GM21360 (cell line): ENCODE results near the gene NEGR1.
"Not testable (repeated sequence)": the region's sequence is repeated elsewhere in the genome, so short reads cannot be mapped to it uniquely, and the experiment has no call there.

ENCODE experiments used
- ATAC-seq: cut with Tn5 transposase; IDR thresholded peaks from one replicate; pipeline ENCODE4 v1.9.1; 2021; ENCODE audit warnings: mild to moderate bottlenecking, moderate library complexity; ENCODE audit not compliant: unreplicated experiment

NEGR1 gene

DNA sequence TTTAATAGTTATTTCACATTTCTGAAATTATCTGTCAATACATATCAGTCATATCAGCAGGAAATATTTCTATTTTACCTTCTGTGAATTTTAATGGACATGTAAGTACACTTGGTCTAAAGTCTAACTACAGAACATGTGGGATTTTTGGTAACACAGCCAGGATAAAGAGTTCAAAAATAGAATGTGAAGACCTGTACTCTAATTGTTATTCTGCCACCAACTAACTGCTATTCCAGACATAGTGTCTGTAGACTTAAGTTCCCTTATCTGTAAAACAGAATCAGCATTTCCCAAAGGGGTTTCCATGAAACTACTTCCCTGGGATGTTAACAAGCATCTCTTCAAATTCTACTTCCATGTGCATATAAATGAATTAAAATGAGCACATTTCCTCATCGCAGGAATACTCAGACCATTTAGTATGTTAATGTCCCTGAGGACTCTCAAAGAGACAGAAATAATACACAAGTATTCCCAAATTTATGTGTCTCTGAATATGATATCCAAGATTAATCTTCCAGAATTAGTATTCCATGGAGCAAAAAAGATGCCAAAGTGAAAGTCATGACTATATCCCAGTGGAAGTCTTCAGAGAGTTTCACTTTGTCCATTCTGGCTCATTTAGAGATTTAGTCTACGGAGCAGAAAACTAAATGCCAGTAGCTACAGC, 325.6 kb downstream of the NEGR1 start:
- ATAC-seq: no peak

GRCh38 chr1:71950579-71950978, 331.8 kb downstream of the NEGR1 start:
- no peak for ATAC-seq

GRCh38 chr1:71949681-71950080, 332.7 kb downstream of the NEGR1 start:
- ATAC-seq: no peak

GRCh38 chr1:71948561-71948960, 333.8 kb downstream of the NEGR1 start:
- no peak for ATAC-seq

DNA sequence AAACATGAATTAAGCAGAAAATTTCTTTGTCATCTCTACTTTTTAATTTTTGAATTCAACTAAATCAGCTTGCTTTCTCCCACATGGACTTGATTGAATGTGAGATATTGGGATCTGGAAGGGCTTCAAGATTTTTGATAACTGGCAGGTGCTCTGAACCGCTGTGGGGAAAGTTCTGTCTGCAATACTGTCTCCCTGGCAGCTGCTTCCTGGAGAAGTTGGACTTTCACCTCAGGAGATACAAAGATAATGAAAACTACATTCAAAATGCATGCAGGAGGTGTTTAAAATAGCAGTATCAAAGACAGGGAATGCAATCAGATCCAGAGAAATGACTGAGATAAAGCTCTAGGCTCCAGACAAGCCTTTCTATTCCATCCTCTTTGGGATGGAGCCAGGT, 338.3 kb downstream of the NEGR1 start:
- ATAC-seq: no peak

- no peak for ATAC-seq
Observed at GRCh38 chr1:71940261-71940660, 342.1 kb downstream of the NEGR1 start.

- ATAC-seq: no peak
Observed at GRCh38 chr1:71930511-71930910, 351.8 kb downstream of the NEGR1 start.

DNA sequence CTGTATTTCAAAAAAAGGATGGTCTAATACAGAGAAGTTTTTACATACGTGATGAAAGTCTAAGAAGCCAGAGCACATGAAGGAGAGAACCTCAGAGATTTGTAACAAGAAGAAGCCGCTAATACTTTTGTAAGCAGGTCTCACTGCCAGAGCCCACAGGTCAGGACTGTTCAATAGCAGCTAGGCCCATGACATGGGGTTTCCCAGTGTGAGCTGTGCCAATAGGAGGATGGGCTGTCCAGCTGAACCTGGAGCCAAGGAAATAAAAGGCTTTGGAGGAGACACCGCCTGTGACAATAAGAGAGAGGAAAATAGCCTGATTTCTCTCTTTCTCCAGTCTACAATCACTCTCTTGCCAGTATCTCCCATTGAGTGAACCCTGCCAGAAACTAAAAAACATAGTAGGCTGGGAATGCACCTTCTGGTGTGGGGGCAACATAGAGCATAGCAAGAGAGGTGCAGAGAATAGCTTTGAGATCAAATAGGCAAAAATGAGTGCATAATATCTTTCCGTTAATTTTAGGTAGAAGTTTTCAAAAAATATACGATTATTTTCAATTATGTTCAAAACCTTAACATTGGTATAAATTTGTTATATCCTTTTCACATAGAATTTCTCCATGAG, 360.3 kb downstream of the NEGR1 start:
- ATAC-seq: no peak

DNA sequence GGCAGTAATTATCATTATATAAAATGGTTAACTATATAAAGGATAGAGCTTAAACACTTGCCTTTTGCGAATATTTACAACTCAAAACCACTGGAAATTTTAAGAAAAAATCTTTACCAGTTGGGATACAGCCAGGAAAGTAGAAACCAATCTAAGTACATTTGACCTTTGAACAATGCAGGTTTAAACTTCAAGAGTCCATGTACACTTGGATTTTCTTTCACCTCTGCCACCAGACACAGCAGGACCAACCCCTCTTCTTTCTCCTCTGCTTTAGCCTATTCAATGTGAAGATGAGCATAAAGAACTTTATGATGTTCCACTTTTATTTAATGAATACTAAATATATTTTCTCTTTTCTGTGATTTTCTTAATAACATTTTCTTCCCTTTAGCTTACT, 361.1 kb downstream of the NEGR1 start:
- ATAC-seq: no peak

- ATAC-seq: no peak
Observed at GRCh38 chr1:71920556-71920955, 361.8 kb downstream of the NEGR1 start.

DNA sequence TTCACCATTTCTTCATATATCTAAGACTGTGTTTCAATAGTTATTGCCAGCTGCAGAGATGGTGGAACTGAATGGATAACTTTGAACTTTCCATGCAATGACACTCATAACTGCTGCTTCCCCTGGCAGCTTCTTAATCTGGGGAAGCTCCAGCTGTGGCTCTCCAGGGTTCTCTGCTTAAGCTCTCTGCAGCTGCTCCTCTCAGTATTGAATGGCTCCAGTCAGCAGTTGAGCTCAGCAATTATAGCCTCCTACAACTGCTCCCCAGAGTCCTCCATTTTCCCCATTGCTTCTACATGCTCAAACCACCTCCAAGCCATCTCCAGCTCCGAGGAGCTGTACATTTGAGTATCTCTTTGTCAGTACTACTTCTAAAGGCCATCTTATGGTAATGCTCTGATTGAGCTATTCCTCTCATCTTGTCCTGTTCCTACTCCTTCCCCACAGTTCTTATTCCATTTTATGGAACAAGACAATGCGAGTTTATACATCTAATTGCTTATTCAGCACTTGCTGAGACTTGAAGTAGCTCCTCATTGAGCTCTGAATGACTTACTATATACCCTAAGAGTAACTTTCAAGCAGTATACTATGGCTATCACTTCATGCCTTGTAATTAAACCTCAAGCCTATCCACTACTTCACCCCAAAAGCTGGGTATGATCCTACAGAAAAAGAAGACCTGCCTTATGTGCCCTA, 362.4 kb downstream of the NEGR1 start:
- ATAC-seq: no peak

- no peak for ATAC-seq
Observed at GRCh38 chr1:71918630-71919029, 363.7 kb downstream of the NEGR1 start.

DNA sequence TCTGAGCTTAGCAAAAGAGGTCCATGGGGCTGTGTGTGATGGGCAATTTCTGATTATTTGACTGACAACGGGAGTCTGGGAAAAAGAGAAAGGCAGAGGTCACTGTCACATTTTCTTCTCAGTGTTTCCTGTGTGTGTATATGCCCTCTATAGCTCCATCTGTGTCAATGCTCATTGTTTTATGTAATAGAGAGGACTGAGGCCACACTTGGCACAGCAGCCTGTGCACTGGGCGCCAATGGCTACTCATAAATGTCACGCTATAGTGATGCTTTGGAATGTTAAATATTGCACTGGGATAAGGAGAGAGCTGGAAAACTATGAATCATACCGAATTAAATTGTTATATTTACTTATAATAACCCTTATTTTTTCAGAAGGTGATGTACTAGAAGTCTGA, 365.4 kb downstream of the NEGR1 start:
- no peak for ATAC-seq

- no peak for ATAC-seq
Observed at GRCh38 chr1:71914626-71915025, 367.7 kb downstream of the NEGR1 start.

GRCh38 chr1:71908871-71909390, 373.4 kb downstream of the NEGR1 start:
- no peak for ATAC-seq

GRCh38 chr1:71908303-71908702, 374.0 kb downstream of the NEGR1 start:
- ATAC-seq: no peak

GRCh38 chr1:71899881-71900280, 382.5 kb downstream of the NEGR1 start:
- ATAC-seq: no peak

- ATAC-seq: not testable (repeated sequence)
Observed at GRCh38 chr1:71888166-71888565, 394.2 kb downstream of the NEGR1 start.

DNA sequence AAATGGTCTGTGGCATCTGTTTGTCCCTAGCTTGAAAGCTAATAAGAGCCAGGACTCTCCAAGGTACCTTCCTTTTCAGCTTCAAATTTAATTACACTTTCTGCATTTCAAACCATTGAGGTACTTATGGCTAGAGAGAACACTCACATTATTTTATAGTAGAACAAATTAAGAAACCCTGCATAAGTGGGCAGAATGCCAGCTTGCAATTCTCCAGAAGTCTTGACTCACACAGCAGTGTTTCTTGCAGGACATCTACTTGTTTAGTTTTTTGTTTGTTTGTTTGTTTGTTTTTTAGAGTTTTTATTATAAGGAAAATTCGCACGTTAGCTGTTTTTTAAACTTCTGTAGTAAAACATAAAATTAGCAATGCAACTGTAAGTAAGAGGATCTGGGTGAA, 397.2 kb downstream of the NEGR1 start:
- no peak for ATAC-seq

GRCh38 chr1:71882637-71883036, 399.7 kb downstream of the NEGR1 start:
- ATAC-seq: no peak

DNA sequence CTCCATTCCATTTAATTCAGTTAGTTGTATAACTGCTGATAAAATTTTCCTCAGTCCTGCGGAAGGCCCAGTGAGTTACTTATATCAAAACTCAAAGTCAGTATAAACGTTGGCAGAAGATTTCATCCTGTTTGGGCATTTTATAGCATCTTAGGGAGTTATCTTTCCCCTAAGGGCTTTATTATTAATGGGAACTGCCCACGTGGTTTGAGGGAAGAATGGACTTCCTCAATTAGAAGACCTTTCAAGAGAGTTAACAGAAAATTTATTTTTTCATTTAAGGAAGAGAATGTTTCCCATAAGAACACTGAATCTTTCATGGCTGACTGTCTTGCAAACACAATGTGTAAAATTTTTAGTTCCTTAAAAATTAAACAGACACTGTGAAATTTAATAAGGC, 400.1 kb downstream of the NEGR1 start:
- ATAC-seq: no peak

GRCh38 chr1:71881611-71882010, 400.7 kb downstream of the NEGR1 start:
- no peak for ATAC-seq
